HG02840 (cell line): ENCODE measurements around the gene TM2D3.
"Not testable (repeated sequence)": the region's sequence is repeated elsewhere in the genome, so short reads cannot be mapped to it uniquely, and the experiment has no call there.

Experiments
- ATAC-seq: cut with Tn5 transposase; IDR thresholded peaks from one replicate; pipeline ENCODE4 v1.9.1; 2021; ENCODE audit warnings: mild to moderate bottlenecking, moderate library complexity, moderate number of reproducible peaks; ENCODE audit not compliant: unreplicated experiment, low FRiP score

TM2D3 gene

GRCh38 chr15:101657968-101658784 is 6.0 kb upstream of the TM2D3 start:
- ATAC-seq = no peak

DNA sequence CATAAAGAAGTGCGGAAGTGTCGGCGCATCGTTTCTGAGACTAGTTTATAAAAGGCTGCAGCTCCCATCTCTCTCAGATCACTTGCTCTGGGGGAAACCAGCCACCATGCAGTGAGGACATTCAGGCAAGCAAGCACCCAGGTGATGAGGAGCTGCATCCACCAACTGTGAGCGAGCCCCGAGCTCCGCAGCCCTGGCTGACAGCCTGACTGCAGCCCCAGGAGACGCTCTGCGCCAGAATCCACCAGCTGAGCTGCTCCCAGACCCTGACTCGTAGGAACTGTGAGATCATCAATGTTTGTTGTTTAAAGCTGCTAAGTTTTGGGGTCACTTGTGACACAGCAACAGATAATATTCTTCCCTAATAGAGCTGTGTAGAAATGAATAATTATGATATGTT is 5.0 kb upstream of the TM2D3 start:
- ATAC-seq = no peak

- ATAC-seq = not testable (repeated sequence)
These were observed 2.6 kb upstream of the TM2D3 start for GRCh38 chr15:101654624-101655337.

- no peak for ATAC-seq
These were observed 2.0 kb upstream of the TM2D3 start for GRCh38 chr15:101654171-101654570.

DNA sequence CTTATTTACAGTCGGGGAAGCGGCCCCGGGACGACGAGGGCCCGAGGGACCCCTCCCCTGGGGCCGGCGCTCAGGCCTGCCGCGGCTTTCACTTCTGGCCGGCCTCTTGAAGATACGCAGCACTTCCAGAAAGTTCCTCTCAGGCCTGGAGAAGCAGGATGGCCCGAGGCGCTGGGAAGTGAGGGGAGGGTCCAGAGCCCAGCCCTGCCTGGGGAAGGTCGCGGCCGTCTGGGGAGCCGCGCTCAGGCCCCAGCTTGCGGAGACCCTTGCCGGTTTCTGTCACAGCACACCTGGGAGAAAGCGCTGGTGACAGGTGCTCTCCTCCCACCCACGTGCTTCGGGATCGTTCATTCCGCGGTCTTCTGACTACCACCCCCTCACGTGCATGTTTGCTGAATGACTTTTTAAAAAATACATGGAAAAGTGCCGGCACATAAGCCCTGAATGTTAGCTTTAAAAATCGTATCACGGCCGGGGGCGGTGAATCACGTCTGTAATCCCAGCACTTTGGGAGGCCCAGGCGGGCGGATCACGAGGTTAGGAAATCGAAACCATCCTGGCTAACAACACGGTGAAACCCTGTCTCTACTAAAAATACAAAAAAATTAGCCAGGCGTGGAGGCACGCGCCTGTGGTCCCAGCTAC is 727 bp upstream of the TM2D3 start:
- ATAC-seq = peak; percentile 7

DNA sequence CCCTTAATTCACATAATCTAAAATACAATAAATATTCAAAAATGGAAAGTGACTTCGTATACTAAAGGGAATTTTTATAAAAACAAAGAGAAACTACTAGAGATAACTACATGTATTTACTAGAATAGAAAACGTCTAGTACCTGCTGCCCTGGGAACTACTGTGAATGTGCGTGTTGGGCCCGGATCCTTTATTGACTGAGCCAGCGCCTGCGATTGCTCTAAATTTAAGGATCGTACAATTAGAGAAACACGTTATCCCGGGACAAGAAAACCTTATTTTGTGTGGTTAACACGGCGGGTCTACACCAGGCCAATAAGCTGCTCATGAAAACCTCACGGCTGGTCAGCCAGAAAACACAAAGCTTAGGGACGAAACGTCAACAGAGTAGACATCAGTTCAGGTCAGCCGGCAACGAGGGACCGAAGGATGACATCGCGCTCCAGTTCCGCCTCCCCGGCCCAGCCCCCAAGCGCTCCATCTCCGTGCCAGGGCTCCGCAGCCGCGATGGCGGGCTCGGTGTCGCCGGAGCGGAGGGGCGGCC is 555 bp downstream of the TM2D3 start:
- ATAC-seq = peak; percentile 47

DNA sequence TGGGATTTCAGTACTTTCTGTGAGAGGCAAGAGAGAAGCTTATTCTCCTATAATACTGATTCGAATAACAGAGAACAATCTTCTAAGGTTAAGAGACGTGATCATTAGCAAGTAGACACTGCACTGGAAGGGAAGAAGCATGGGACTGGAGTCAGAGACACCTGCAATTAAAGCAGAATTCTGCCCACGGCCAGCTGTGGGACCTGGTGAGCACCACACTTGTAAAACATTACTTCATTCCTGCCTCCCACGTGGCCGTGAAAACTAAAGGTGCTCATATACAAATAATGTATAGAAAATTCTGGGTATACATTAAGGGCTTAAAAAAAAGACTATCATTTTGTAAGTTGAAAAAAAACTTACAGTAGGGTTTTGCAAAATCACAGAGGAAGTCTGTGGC is 2.0 kb downstream of the TM2D3 start:
- no peak for ATAC-seq

DNA sequence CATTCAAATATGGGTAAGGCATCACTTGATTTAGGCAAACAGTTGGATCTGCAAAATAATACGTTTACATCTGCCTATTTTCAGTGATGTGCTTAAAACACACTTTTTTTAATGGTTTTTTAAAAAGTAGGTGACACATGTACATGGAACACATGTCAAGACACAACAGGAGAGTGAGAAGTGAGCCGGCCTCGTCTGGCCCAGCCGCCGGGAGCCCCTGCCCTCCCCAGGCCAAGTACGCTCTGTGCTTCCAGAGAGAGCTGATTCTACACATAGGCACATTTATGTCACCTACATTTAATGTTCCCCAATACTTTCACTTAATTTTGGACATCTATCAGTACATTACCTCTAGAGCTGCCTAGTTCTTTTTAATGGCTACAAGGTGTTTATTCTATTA is 3.8 kb downstream of the TM2D3 start:
- ATAC-seq = no peak

- no peak for ATAC-seq
These were observed 4.9 kb downstream of the TM2D3 start for GRCh38 chr15:101647251-101647650.

DNA sequence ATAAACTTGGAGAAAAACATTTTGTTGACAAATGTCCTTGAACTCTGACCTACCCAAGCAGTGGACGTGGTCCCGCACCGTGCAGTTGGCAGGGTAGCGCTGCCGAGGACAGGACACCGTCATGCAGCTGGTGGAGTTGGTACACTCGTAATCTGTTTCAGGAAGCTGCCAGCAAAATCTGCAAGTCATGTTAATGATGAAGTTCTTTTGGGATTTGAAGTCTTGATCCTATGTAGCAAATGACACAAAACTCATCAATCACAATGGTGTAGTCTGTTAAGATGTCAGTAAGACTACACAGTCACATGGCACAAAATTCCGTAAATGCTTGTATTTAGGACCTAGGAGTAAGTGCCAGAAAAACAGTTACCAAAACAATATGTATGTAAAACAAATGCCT is 5.5 kb downstream of the TM2D3 start:
- no peak for ATAC-seq

DNA sequence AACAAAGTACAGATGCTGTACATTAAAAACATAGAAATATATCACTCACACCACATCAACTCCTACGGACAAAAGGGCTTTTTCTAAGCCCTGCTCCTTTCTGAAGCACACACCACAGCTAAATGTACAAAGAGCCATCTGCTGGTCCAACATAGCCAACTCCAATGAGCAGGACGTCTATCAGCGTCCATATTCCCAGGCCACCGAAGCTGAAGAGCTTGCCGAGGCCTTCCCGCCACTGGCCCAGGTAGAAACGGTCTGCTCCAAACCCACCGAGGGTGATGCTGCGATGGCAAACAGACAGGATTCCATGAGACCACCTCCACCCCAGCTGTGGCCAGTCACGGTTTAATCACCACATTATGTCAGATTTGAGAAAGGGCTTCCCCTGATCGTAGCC is 9.8 kb downstream of the TM2D3 start:
- no peak for ATAC-seq

DNA sequence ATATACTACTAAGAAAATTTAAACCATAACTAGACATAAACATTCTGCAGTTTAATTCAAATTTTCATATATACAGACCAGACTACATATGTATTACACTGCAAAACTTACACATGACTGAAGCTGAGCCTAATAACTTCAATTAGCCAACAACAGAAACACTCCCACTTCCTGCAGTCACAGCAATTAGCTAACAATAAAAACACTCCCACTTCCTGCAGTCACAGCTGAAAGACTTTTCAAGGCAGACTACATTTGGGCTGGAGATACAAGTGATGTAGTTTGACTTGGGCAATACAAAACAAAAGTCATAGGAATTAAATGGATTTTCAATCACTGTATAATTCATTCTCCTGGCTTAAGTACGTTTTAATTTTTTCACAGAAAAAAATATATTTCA is 10.3 kb downstream of the TM2D3 start:
- no peak for ATAC-seq

GRCh38 chr15:101641129-101641764 is 10.9 kb downstream of the TM2D3 start:
- no peak for ATAC-seq

DNA sequence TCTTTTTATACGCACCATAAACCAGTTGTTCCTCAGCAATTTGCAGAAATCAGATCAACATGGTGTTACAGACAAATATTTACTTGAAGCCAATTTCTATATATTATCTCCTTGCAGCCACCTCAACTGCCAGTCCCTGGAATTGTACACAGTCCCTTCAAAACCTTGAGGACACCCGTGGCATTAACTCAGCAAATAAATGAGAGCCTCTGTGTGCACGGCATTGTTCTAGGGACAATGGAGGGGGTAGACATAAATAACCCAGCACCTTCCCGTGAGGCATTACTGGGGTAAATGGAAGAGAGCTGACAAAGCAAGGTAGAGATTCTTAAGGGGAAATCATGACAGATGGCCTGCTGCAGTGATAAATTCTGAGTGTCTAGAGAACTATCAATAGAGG is 12.5 kb downstream of the TM2D3 start:
- ATAC-seq = no peak

- no peak for ATAC-seq
These were observed 14.3 kb downstream of the TM2D3 start for GRCh38 chr15:101637919-101638318.

- no peak for ATAC-seq
These were observed 14.7 kb downstream of the TM2D3 start for GRCh38 chr15:101637516-101637915.

DNA sequence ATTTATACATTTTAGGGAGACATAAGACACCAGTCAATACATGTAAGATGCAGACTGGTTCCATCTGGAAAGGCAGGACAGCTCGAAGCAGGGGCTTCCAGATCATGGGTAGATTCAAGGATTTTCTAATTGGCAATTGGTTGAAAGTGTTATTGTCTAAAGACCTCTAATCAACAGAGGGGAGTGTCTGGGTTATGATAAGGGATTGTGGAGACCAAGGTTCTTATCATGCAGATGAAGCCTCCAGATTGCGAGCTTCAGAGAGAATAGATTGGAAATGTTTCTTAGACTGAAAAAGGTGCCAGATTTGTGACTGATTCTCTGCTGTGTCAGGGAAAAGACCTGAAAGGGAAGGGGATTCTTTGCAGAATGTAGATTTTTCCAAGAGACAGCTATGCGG is 15.1 kb downstream of the TM2D3 start:
- no peak for ATAC-seq

GRCh38 chr15:101635944-101636727 is 16.0 kb downstream of the TM2D3 start:
- ATAC-seq = no peak

- no peak for ATAC-seq
These were observed 18.8 kb downstream of the TM2D3 start for GRCh38 chr15:101633356-101633755.

GRCh38 chr15:101626729-101627128 is 25.5 kb downstream of the TM2D3 start:
- ATAC-seq = not testable (repeated sequence)
